Measurements from ENCODE around the gene CPB1. TPM values are rescaled to one million over a fixed set of nuclear protein-coding genes. Genes with fewer than 3 reads are reported as not detected.

The CPB1 gene
- total and polyA plus RNA-seq, 10 of the 15 experiments (the other 5 are each of a cell fraction or from before 2014, with no cell fraction given), result 4.8 TPM; not detected in 9

GRCh38 chr3:148845756-148846395, 18.3 kb downstream of the CPB1 start:
- CTCF ChIA-PET, result no interaction called here
- no peak for FAIRE-seq
- RAD21 ChIA-PET (ENCODE audit: unreplicated experiment), result no interaction called here

GRCh38 chr3:148847351-148847750, 19.7 kb downstream of the CPB1 start:
- Histone ChIP-seq H3K27me3 (replicated peaks in 1 of 2; ENCODE audit: control insufficient read depth in 2 of 2, insufficient read depth in 2 of 2, low read length in 1 of 2) (no peaks in the 10 kb centered on the region), H3K79me2 (ENCODE audit: control insufficient read depth, insufficient read depth, low read length) (no peaks in the 10 kb centered on the region), H3K4me1 (ENCODE audit: control insufficient read depth, insufficient read depth, low read length) (no peaks in the 10 kb centered on the region), H3K9me3 (replicated peaks; ENCODE audit: control insufficient read depth, insufficient read depth, low read length) (no peaks in the 10 kb centered on the region), H3K4me3 (no peak overlapping the region), H3K36me3 (ENCODE audit: control insufficient read depth in 2 of 2, insufficient read depth in 2 of 2, low read length in 1 of 2) (no peaks in the 10 kb centered on the region), H3K4me2 (ENCODE audit: control insufficient read depth, insufficient read depth) (no peak overlapping the region), H3K9ac (ENCODE audit: control insufficient read depth, insufficient read depth, low read length) (no peak overlapping the region), H3K27ac (ENCODE audit: control insufficient read depth, insufficient read depth) (no peak overlapping the region), H4K20me1 (ENCODE audit: control insufficient read depth, insufficient read depth) (no peaks in the 10 kb centered on the region), H2AFZ (ENCODE audit: control insufficient read depth, low read depth, low read length) (no peak overlapping the region)
- no peak for ATAC-seq
- CTCF ChIA-PET, result interaction anchor here (1.0 kb wide), 1 partner anchor 12 kb away, joined by 3 read pairs; no protein-coding TSS in a partner anchor
- FAIRE-seq, result no peak
- RAD21 ChIA-PET (ENCODE audit: unreplicated experiment), result no interaction called here
- no TSS peak for BruUV-seq (replicated peaks)
- SMC1A ChIA-PET (ENCODE audit: uncharacterized antibody, unreplicated experiment), result no interaction called here
- WGBS (ENCODE audit: insufficient coverage, insufficient replicate concordance, low lambda C conversion rate, missing lambda C conversion rate), result 6% methylated on average over 1 of the region's 1 CpG
- no peak for DNase-seq (ENCODE audit: low read depth, low spot score)
- no peak for TF ChIP-seq YBX1 (IDR thresholded peaks at IDR 0.05)
- TF ChIP-seq RBBP5 (conservative IDR thresholded peaks at IDR 0.05), result no peak
- no peak for TF ChIP-seq MYC (IDR thresholded peaks at IDR 0.05; ENCODE audit: insufficient read depth, insufficient read length, insufficient replicate concordance, low read length, severe bottlenecking)
- TF ChIP-seq EGR1 (IDR thresholded peaks at IDR 0.05; ENCODE audit: borderline replicate concordance in 1 of 2, low read depth in 2 of 2, low read length in 2 of 2), result no peak
- no peak for TF ChIP-seq CREM (IDR thresholded peaks at IDR 0.05; ENCODE audit: low read depth)
- TF ChIP-seq PBX3 (IDR thresholded peaks at IDR 0.05; ENCODE audit: insufficient replicate concordance, low read depth, low read length), result no peak
- TF ChIP-seq ETV6 (conservative IDR thresholded peaks at IDR 0.05 in 1 of 2, IDR thresholded peaks at IDR 0.05 in 1 of 2; ENCODE audit: borderline replicate concordance in 1 of 2, low read depth in 1 of 2), result no peak
- TF ChIP-seq POLR2A (IDR thresholded peaks at IDR 0.05; ENCODE audit: low read depth, low read length), result no peak
- TF ChIP-seq ZNF622 (IDR thresholded peaks at IDR 0.05), result no peak
- TF ChIP-seq DPF2 (IDR thresholded peaks at IDR 0.05), result no peak
- intact Hi-C loops (cut with micrococcal nuclease; ENCODE audit: unreplicated experiment) (no loop called here), in situ Hi-C loops (cut with MboI) (no loop called here)
- POLR2A ChIA-PET, result no interaction called here

More at GRCh38 chr3:148845756-148846395, 18.3 kb downstream of the CPB1 start:
- Histone ChIP-seq H3K27me3 (replicated peaks in 1 of 2; ENCODE audit: control insufficient read depth in 2 of 2, insufficient read depth in 2 of 2, low read length in 1 of 2) (no peaks in the 10 kb centered on the region), H3K9me3 (replicated peaks; ENCODE audit: control insufficient read depth, insufficient read depth, low read length) (no peaks in the 10 kb centered on the region), H3K27ac (ENCODE audit: control insufficient read depth, insufficient read depth) (no peak overlapping the region), H3K4me2 (ENCODE audit: control insufficient read depth, insufficient read depth) (no peak overlapping the region), H3K4me1 (ENCODE audit: control insufficient read depth, insufficient read depth, low read length) (no peaks in the 10 kb centered on the region), H3K9ac (ENCODE audit: control insufficient read depth, insufficient read depth, low read length) (no peak overlapping the region), H2AFZ (ENCODE audit: control insufficient read depth, low read depth, low read length) (no peak overlapping the region), H3K36me3 (ENCODE audit: control insufficient read depth in 2 of 2, insufficient read depth in 2 of 2, low read length in 1 of 2) (no peaks in the 10 kb centered on the region), H4K20me1 (ENCODE audit: control insufficient read depth, insufficient read depth) (no peaks in the 10 kb centered on the region), H3K4me3 (no peak overlapping the region), H3K79me2 (ENCODE audit: control insufficient read depth, insufficient read depth, low read length) (no peaks in the 10 kb centered on the region)
- ChIA-PET SMC1A (ENCODE audit: uncharacterized antibody, unreplicated experiment) (interaction anchor here (1.2 kb wide), 1 partner anchor 18 kb away, joined by 3 read pairs; no protein-coding TSS in a partner anchor), POLR2A (no interaction called here)
- DNase-seq (ENCODE audit: low read depth, low spot score), result no peak
- intact Hi-C loops (cut with micrococcal nuclease; ENCODE audit: unreplicated experiment), result no loop called here
- ATAC-seq, result no peak
- in situ Hi-C loops (cut with MboI), result no loop called here
- no TSS peak for BruUV-seq (replicated peaks)
- 19% methylated on average over 2 of the region's 2 CpGs for WGBS (ENCODE audit: insufficient coverage, insufficient replicate concordance, low lambda C conversion rate, missing lambda C conversion rate)
- TF ChIP-seq TBL1XR1 (IDR thresholded peaks at IDR 0.05; ENCODE audit: low read depth, low read length), result no peak
- TF ChIP-seq EGR1 (IDR thresholded peaks at IDR 0.05; ENCODE audit: borderline replicate concordance in 1 of 2, low read depth in 2 of 2, low read length in 2 of 2), result no peak
- TF ChIP-seq WRNIP1 (IDR thresholded peaks at IDR 0.05; ENCODE audit: borderline replicate concordance, low read depth, low read length), result no peak
- TF ChIP-seq HDGF (IDR thresholded peaks at IDR 0.05), result no peak
- TF ChIP-seq SMAD5 (IDR thresholded peaks at IDR 0.05; ENCODE audit: low read depth), result no peak
- no peak for TF ChIP-seq HDAC6 (IDR thresholded peaks at IDR 0.05; ENCODE audit: unreplicated experiment)
- TF ChIP-seq MAX (IDR thresholded peaks at IDR 0.05; ENCODE audit: low read depth, low read length), result no peak
- TF ChIP-seq NFIC (IDR thresholded peaks at IDR 0.05; ENCODE audit: low read depth, low read length), result no peak
- no peak for TF ChIP-seq ETV6 (conservative IDR thresholded peaks at IDR 0.05 in 1 of 2, IDR thresholded peaks at IDR 0.05 in 1 of 2; ENCODE audit: borderline replicate concordance in 1 of 2, low read depth in 1 of 2)
- TF ChIP-seq ESRRA (IDR thresholded peaks at IDR 0.05; ENCODE audit: low read length), result no peak
- TF ChIP-seq PAX5 (IDR thresholded peaks at IDR 0.05; ENCODE audit: borderline replicate concordance, low read depth, low read length), result no peak
- no peak for TF ChIP-seq SP1 (IDR thresholded peaks at IDR 0.05; ENCODE audit: low read depth, low read length)
- TF ChIP-seq CBFB (IDR thresholded peaks at IDR 0.05; ENCODE audit: low read depth), result no peak
